GM18861 (cell line): ENCODE measurements around the gene ZNF695.
A peak's percentile ranks its signal among the peaks of the same experiment; 100 is the strongest.
"Not testable (repeated sequence)": the region's sequence is repeated elsewhere in the genome, so short reads cannot be mapped to it uniquely, and the experiment has no call there.

Source experiments
- ATAC-seq: cut with Tn5 transposase; IDR thresholded peaks from one replicate; pipeline ENCODE4 v1.9.1; 2021; ENCODE audit not compliant: unreplicated experiment

Gene ZNF695

GRCh38 chr1:247007511-247008405 is at the start of gene ZNF695:
Gene ZNF695 (minus strand): TSS chr1:247008057. CDS start chr1:247007908, 149 bp downstream.
- ATAC-seq = peak; percentile 100

- ATAC-seq = no peak
Observed at GRCh38 chr1:247056071-247056470, 48.2 kb upstream of the ZNF695 start.

GRCh38 chr1:247054992-247055415 is 47.1 kb upstream of the ZNF695 start:
- ATAC-seq = no peak

- ATAC-seq = no peak
Observed at GRCh38 chr1:247047702-247048101, 39.8 kb upstream of the ZNF695 start.

GRCh38 chr1:247047260-247047659 is 39.4 kb upstream of the ZNF695 start:
- no peak for ATAC-seq

GRCh38 chr1:247043406-247043805 is 35.5 kb upstream of the ZNF695 start:
- no peak for ATAC-seq

- ATAC-seq = no peak
Observed at GRCh38 chr1:247037511-247038320, 29.9 kb upstream of the ZNF695 start.

- ATAC-seq = not testable (repeated sequence)
Observed at GRCh38 chr1:247032306-247032705, 24.4 kb upstream of the ZNF695 start.

GRCh38 chr1:247024658-247025057 is 16.8 kb upstream of the ZNF695 start:
- ATAC-seq = not testable (repeated sequence)

GRCh38 chr1:247013391-247013790 is 5.5 kb upstream of the ZNF695 start:
- no peak for ATAC-seq

- no peak for ATAC-seq
Observed at GRCh38 chr1:247008406-247008799, 546 bp upstream of the ZNF695 start.

- not testable (repeated sequence) for ATAC-seq
Observed at GRCh38 chr1:247004081-247004480, 3.8 kb downstream of the ZNF695 start.

- ATAC-seq = no peak
Observed at GRCh38 chr1:246989901-246990300, 18.0 kb downstream of the ZNF695 start.

- no peak for ATAC-seq
Observed at GRCh38 chr1:246988316-246988715, 19.5 kb downstream of the ZNF695 start.

- ATAC-seq = no peak
Observed at GRCh38 chr1:246987083-246987690, 20.7 kb downstream of the ZNF695 start.

- no peak for ATAC-seq
Observed at GRCh38 chr1:246978785-246979184, 29.1 kb downstream of the ZNF695 start.

- no peak for ATAC-seq
Observed at GRCh38 chr1:246978281-246978680, 29.6 kb downstream of the ZNF695 start.

- no peak for ATAC-seq
Observed at GRCh38 chr1:246971969-246972368, 35.9 kb downstream of the ZNF695 start.

- ATAC-seq = no peak
Observed at GRCh38 chr1:246971090-246971721, 36.7 kb downstream of the ZNF695 start.

- ATAC-seq = no peak
Observed at GRCh38 chr1:246969621-246970020, 38.2 kb downstream of the ZNF695 start.

GRCh38 chr1:246966502-246966901 is 41.4 kb downstream of the ZNF695 start:
- no peak for ATAC-seq
